ENCODE data around the gene COPG1.

GRCh38 chr3:129295286-129295685 lies 45.9 kb downstream of the COPG1 start:
- TF ChIP-seq GATA2 (IDR thresholded peaks at IDR 0.05; ENCODE audit: low read depth, low read length): no peak
- TF ChIP-seq GATA3 (IDR thresholded peaks at IDR 0.05; ENCODE audit: low read depth, low read length): no peak
